HG03457 (cell line): ENCODE data around the gene LYPD1.

Experiments used
- ATAC-seq: cut with Tn5 transposase; IDR thresholded peaks from one replicate; pipeline ENCODE4 v1.9.1; 2021; ENCODE audit warnings: moderate number of reproducible peaks; ENCODE audit not compliant: unreplicated experiment

The LYPD1 gene

DNA sequence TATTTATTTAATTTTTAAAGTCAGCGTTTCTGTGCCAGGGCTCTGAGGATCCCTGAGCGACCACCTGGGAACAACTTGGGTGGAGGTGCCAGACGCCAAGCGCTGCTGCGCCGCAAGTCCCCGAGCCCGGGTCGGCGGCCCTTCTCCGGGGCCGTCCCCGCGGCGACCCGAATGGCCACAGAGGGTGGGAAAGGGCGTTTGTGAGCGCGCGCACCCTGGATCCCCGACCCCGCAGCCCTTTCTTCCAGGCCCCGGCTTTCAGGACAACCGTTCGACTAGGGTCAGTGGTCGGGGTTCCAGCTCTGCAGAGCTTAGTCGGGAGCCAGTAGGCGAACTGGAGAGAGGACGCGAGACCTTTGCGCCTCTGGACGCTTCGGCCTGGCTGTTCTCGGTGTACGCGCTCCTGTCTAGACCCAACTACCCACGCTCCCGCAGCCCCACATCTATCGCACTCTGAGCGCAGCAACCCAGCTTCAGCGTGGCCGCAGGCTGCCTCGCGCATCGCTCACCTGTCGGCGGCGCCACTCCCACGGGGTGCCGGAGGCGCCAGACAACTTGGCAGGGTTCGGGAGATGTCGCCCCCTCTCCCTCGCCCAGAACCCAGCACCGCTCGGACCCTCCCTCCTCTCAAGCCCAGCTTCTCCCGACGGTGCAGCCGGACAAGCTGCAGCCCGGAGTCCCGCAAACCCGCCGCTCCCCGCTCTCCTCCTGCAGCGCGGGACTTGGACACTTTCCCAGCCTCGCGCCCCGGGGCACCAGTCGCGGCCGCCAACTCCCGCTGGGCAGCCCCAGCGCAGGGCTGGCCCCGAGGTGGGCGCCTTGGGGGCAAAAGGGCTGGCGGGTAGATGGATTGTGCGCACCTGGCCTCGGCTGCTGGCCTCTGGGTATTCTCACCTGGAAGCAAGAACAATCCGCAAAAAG lies 758 bp downstream of the LYPD1 start:
- ATAC-seq, result no peak

DNA sequence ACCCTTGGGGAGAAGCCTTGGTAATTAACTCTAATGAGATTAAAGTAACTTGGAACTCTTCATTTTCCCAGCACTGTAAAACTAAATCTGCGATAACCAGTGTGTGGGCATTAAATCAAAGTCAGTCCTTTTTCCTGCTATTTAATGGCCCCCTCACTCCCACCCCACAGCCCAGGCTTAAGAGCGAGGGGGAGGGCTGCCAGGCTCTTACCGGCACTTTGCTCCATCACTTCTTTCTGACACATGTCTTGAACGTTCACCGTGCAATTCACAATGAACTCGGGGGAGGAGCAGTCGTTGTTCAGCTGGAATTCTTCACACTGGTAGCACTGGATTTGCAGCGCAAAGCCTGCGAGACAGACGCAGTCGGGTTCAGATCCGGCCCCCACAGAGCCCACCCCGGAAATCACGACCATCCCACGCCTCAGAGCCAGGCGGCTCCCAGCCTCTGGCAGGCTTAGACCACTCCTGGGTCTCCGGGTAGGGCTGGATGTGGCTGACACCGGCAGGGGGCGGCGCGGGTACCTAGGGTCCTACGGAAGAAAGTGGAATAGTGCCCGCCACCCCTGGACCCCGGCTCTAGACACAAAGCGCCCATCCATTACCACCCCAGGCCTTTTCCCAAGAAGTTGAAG lies 1.7 kb downstream of the LYPD1 start:
- ATAC-seq, result no peak

DNA sequence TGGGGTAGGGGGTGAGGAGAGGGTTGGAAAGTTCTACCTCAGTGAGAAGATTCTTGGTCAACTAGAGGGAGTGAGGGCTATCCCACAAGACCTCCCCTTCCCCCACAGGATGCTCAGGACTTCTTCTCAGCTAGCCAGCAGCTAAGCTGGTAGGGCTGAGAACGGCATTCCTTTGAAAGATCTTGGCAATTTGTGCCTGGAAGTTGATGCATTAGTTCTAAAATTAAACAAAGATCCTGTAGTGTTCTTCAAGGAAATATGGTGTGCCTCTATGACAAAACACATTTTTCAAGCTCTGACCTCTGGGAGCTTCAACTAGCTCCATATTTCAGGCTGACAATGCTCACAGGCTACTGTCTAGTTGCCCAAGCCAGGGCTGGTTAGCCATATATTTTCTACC lies 2.3 kb downstream of the LYPD1 start:
- ATAC-seq, result no peak

DNA sequence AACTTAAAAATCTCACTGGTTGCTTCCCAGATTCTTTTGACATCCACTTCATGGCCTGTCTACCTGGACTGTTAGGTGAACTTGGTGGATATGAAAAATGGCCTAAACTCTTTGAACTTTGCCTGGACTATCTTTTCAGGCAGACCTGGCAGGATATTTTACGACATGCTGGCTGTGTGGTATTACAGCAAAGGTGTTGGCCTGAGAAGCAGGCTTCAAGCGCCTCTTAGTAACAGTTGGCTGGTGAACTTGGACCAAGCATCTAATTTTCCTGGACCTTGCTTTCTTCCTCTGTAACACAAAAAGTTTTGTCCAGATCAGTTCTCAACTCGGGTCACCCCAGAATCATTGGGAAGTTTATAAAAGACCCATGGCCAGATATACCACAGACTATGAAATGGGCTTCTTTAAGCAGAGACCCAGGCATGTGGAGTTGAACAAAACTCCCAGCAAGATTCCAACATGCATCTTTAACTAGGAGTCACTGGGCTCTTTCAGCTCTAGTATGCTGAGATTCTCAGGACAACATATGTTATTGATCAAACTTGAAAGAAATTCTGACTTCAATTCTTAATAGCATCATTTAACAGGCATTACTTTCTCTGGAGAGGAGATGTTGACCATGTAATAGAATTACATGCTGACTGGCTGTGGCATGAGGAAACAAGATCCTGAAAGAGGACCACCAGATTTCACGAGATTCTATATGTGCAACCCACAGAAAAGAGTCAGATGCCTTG lies 4.4 kb downstream of the LYPD1 start:
- ATAC-seq, result no peak

DNA sequence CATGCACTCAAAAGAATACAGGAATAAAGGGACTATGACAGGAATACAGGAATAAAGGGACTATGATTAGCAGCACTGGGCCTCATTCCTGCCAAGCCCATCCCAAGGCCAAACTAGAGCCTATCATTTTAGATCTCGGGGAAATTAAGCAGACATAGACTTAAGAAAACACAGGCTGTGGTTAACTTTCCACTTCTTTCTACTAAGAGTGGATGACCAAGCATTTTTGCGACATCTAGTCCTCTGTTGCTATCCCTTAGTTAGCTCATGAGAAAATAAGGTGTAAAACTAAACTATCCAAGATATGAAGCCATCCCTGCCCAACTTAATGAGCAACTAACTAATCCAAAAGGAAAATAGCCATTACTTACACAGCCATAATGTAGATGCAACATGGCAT lies 5.9 kb downstream of the LYPD1 start:
- ATAC-seq, result no peak

DNA sequence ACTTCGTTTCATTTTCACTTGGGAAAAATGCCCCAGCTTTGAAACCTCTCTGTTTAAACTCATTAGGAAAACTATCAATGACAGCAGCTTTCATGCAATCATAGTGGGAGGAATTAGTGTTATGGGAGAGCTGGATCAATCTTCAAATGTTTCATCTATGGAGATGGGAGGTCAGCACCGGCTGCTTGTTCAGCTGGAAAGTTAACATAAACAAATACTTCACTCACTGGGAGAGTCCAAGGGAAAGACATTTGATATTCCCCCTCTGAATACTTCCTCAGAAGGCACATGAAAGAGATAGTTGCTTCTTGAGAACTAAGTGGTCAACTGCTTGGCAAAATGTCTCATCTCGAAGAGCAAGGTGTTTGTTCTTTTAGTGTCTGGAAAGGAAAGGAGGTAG lies 7.3 kb downstream of the LYPD1 start:
- ATAC-seq, result no peak

DNA sequence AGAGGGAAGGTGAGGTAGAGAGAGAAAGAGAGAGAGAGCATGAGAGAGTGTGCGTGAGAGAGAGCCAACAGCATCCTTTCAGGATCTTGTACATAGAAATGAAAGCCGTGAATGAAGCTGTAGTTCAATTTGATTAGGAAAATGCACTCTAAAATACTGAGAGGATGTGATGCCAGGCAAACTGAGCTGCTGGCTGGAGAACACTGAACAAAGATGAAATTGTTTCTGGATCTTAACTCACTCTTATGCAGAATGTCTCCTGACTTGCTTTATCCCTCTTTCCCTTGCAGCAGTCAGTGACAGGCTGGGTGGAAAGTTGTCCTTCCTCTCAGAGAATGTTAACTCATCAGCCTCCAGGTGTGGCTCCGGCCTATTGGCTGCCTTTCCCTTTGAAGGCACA lies 10.7 kb downstream of the LYPD1 start:
- ATAC-seq, result no peak

DNA sequence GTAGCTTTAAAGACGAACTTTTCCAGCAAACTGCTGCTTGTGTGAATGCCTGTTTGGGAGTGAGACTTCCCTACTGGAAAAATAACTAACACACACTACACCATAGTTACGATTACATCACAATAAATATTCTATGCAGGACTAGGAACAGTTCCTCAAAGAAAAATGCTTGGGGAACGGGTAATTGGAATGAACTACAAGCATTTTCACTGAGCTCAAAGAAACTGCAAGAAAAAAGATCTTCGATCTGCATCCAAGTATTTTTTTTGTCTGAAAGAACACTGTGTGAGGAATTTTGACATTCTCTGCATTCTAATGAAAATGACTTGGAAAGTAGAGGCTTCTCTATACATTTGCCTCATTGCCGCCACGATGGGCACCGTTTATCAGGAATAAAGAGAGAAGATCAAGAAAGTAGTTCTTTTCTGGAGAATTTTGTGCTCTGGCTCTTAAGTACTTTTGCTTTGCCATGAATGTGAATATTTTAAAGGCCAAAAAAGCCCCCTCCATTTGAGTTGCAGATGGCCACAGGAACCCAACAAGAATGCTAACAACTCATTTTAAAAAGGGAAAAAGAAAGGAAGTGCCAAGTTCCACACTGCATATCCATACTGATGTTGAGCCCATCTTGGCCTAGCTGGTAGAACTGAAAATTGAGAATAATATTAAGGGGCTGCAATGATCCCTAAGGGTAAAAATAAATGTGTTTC lies 13.6 kb downstream of the LYPD1 start:
- no peak for ATAC-seq

DNA sequence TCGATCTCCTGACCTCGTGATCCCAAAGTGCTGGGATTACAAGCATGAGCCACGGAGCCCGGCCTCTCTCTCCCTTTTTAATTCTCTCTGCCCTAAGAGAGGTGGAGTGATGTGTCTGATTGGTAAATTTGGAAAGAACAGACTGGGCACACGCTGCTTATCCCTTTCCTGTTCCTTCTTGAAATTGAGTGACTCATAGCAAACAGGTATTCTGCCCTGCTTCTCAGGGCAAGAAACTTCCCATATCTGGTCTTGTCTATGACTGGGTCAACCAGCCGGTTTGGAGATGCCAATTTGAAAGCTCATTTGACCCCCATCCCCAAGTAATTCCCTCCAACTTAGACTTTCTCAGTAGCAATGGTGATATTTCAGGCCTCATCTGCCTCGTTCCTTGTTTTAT lies 15.0 kb downstream of the LYPD1 start:
- no peak for ATAC-seq

DNA sequence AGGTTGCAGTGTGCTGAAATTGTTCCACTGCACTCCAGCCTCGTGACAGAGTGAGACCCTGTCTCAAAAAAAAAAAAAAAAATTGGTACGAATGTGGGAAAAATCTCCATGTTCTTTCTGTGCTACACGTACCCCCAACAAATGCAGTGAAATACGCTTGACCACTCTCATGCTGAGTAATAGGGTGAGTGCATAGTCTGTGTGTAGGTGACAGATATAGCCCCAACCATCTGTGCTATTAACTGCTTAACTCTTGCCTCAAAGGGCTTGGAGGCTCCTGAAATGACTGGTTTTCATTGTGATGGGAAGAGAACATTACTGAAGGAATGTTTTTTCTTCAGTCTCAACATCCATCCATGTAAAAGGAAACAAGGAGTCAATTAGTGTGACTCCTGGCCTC lies 15.7 kb downstream of the LYPD1 start:
- no peak for ATAC-seq

DNA sequence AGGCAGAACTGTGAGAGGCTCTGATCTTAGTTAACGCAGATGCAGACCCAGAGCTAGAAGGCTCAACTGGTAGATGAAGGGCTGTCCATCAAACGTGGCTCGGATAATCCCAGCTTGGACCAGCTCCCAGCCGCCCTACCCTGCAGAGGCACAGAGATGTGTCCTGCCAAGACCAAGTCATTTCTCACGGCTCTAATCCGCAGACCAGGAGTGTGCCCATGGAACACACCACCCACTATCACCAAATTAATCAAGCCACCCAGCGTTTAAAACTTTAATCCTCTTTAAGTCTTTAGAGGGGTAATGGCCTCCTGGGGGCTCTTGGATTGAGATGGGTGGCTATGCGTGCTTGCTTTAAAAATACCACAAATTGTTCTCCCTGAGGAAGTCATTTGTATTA lies 17.5 kb downstream of the LYPD1 start:
- ATAC-seq, result no peak

DNA sequence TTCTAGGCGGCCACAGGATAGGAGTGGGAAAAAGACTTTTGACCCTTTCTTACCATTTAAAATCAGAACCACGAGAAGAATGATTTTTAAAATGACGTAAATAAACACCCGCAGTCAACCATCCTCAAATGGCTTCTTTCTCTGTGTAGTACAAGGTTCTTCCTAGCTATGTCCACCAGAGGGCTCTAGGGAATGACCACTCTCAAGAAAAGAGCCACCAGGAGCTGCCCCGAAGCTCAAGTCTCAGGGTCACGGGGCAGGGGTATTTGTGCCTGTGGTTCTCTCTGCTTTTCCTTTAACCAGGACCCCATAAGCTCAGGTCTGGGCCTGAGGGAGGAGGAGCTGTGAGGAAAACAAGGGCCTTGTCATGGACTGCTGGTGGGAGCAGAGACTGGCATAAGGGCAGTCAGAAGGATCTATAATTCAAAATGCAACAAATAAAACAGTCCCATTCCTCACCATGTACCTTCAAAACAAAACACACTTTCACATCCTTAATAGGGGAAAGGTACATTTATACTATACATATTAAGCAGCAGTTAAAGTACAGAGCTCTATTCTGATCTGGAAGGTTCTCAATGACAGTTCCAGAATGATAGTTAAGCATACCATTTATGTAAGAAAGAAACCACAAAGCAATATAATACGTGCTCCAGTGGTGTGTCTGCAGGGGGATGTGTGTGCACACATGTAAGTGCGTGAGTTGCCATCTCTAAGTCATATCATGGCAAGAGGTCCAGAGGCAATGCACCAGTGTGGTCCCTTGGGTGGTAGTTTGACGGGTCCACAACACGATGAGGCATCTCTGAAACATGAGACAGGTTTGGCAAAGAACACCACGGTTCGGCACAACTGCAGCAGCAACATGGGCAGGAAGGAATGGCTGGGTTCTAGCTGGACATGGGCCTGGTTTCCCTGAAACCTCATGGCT lies 18.6 kb downstream of the LYPD1 start:
- ATAC-seq, result no peak

DNA sequence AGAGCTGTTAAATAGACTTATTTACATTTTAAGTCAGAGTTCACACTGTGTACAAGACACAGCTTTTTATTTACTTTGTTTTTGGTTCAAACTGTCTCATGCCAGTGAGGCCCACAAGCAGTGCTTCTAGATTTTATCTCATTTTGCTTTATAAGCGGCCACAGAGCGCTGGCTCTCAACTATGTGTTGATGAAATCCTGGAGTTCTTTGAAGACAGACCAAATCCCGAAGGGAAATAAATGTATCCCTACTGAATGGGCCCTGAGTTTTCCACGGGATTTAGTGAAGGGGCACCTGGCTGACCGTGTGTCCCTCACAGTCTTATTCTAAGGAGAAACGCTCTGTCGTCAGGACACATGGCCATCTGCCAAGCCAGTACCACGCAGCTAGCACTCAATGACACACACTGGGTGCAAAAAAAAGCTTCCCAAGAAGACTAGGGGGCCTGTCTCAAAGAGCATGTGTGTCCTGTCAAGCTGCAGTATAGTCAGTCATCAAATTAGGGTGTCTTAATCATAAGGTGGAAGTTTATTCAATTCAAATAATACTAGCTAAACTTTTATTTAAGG lies 23.4 kb downstream of the LYPD1 start:
- no peak for ATAC-seq

DNA sequence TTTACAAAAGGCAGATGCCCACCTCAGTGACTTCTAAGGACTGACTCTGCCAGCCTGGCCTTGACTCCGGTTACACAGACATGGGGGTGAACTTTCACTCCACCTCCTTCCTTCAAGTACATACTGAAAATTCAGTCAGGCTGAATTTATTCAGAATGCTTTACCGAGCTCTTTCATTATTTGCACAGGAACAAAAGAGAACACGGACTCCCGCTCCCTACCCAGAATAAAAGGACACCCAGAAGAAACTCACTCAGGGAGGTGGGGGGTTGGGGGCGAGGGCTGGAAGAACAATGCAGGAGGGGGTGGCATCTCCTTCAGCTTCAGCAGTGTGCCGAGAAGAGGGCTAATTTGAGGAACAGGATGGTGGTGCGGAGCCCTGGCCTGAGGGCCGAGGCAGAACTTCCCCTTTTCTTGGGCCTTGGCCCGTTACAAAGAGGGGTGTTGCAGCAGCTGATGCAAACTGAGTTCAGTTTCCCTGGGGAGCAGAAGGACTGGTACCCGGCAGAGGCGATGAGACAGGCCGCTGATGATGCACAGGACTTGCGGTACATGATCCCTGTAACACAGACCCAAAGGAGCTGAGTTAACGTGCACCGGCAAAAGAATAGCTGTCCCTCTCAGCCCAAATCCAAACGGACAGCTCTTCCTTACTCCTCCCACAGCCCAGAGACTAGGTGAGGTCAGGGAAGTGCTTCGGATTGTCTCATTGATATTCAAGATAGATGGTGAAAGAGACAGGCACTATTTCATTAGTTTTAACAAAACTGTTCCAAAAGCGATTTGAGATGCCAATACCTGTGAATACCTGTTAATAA lies 24.1 kb downstream of the LYPD1 start:
- ATAC-seq, result no peak

DNA sequence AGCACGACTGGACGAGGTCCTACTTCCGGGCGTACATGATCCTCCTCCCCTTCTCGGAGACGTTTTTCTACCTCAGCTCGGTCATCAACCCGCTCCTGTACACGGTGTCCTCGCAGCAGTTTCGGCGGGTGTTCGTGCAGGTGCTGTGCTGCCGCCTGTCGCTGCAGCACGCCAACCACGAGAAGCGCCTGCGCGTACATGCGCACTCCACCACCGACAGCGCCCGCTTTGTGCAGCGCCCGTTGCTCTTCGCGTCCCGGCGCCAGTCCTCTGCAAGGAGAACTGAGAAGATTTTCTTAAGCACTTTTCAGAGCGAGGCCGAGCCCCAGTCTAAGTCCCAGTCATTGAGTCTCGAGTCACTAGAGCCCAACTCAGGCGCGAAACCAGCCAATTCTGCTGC lies 24.8 kb downstream of the LYPD1 start:
- ATAC-seq, result no peak

DNA sequence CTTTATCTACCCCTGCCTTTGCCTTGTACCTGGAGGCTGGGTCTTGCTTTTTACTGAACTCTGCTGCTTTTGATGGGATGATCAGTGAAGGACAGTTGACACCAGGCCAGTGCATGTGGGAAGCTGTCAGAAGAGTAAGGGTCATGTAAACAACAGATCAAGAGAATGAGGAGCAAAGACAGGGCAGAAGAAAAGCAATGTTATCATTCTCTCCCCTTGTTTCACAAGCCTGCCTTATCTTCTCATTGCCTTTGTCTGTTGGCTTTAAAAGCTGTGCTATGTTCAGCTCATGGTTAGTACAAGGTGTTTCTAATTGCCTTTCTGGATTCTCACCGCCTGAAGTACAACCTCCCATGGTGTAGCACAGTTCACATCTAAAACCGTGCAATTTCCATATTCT lies 27.6 kb downstream of the LYPD1 start:
- ATAC-seq, result no peak

DNA sequence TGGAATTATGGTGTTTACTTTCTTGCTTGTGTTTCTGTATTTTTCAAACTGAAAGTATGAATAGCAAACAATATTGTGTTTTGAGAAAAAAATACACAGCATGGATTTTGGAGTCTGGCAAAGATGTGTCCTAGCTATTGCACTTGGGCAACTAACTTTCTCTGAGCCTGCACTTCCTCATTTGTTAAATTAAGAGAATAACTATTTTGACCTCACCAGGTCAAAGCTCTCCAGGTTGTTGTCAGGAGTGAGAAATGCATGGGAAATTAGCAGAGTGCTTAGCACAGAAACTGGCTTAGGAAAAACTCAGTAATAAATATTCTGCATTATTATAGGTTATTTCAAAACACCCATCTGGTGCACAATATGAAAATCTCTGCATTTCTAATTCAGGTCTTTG lies 28.2 kb downstream of the LYPD1 start:
- no peak for ATAC-seq

DNA sequence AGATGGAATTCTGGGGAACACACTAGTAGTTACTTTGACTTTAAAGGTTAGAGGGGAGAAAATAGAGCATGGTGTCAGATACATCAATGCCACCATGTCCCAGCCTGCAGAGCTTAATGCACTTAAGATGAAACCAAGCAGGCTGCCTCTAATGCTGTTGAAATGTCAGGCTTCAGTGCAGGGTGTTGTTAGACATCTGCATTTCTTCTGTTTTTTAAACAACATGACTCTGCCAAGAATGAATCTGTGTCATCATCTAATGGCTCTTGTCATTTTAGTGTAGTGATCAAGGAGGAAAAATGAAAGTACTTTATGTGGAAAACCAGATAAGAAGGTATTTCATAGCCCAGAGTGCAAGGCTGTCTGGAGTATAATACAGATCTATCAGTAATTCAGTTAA lies 29.9 kb downstream of the LYPD1 start:
- no peak for ATAC-seq
